ENCODE measurements around the gene ITPRIP. TPM values are rescaled to one million over a fixed set of nuclear protein-coding genes. Genes with fewer than 3 reads are reported as not detected.

ITPRIP gene
- 51.0 TPM for total RNA-seq

GRCh38 chr10:104337985-104338735, at the start of gene ITPRIP:
TSS of gene ITPRIP (minus strand) at chr10:104338465. CDS start at chr10:104316051, 22,414 bp downstream.
- peaks cover 0 to 6% of the 10 kb centered on the region in 2 donors for H3K36me3 ChIP-seq
- H3K27me3 ChIP-seq: no peaks in the 10 kb centered on the region
- intact Hi-C loops (cut with DNase I): loop anchor here (1.0 to 5.0 kb wide), 3 partner anchors 28 to 216 kb away; partner anchors contain the start of gene SFR1
- no peaks in the 10 kb centered on the region for H3K9me3 ChIP-seq
- H3K4me1 ChIP-seq: peaks cover 6 to 44% of the 10 kb centered on the region in 2 donors
- DNase-seq (ENCODE audit: low spot score in 2 of 2): peak; percentile 54 to 89
- H3K4me3 ChIP-seq: peak within 1 kb of the TSS; percentile 63 to 86
- peak; percentile 7 to 17 (median 12) for TF ChIP-seq CTCF (IDR thresholded peaks at IDR 0.05)
- H3K27ac ChIP-seq: peak within 1 kb of the TSS; percentile 92 to 98

GRCh38 chr10:104387130-104387888, 49.0 kb upstream of the ITPRIP start:
- no peaks in the 10 kb centered on the region for H3K4me1 ChIP-seq
- H3K27ac ChIP-seq: no peak overlapping the region
- no peak for TF ChIP-seq CTCF (IDR thresholded peaks at IDR 0.05)
- intact Hi-C loops (cut with DNase I): no loop called here
- no peak overlapping the region for H3K4me3 ChIP-seq
- H3K9me3 ChIP-seq: no peaks in the 10 kb centered on the region
- DNase-seq (ENCODE audit: low spot score in 2 of 2): no peak
- H3K27me3 ChIP-seq: no peaks in the 10 kb centered on the region
- no peaks in the 10 kb centered on the region for H3K36me3 ChIP-seq

- H3K27me3 ChIP-seq: no peaks in the 10 kb centered on the region
- no peak overlapping the region for H3K27ac ChIP-seq
- no peak for DNase-seq (ENCODE audit: low spot score in 2 of 2)
- no peaks in the 10 kb centered on the region for H3K4me1 ChIP-seq
- H3K4me3 ChIP-seq: no peak overlapping the region
- H3K36me3 ChIP-seq: no peaks in the 10 kb centered on the region
- intact Hi-C loops (cut with DNase I): no loop called here
- no peaks in the 10 kb centered on the region for H3K9me3 ChIP-seq
- TF ChIP-seq CTCF (IDR thresholded peaks at IDR 0.05): no peak
These were observed 42.1 kb upstream of the ITPRIP start for GRCh38 chr10:104380336-104380735.

- Histone ChIP-seq H3K4me1 (no peaks in the 10 kb centered on the region), H3K27ac (no peak overlapping the region), H3K27me3 (no peaks in the 10 kb centered on the region), H3K9me3 (no peaks in the 10 kb centered on the region), H3K36me3 (no peaks in the 10 kb centered on the region), H3K4me3 (no peak overlapping the region)
- DNase-seq (ENCODE audit: low spot score in 2 of 2): no peak
- intact Hi-C loops (cut with DNase I): no loop called here
- TF ChIP-seq CTCF (IDR thresholded peaks at IDR 0.05): no peak
These were observed 38.6 kb upstream of the ITPRIP start for GRCh38 chr10:104376784-104377300.

- no peak overlapping the region for H3K4me3 ChIP-seq
- peaks cover 0 to 5% of the 10 kb centered on the region in 2 donors for H3K9me3 ChIP-seq
- no peaks in the 10 kb centered on the region for H3K4me1 ChIP-seq
- no peaks in the 10 kb centered on the region for H3K36me3 ChIP-seq
- no peak for DNase-seq (ENCODE audit: low spot score in 2 of 2)
- intact Hi-C loops (cut with DNase I): no loop called here
- H3K27me3 ChIP-seq: no peaks in the 10 kb centered on the region
- H3K27ac ChIP-seq: no peak overlapping the region
- TF ChIP-seq CTCF (IDR thresholded peaks at IDR 0.05): no peak
These were observed 36.3 kb upstream of the ITPRIP start for GRCh38 chr10:104374591-104374990.
